Mammary epithelial cell (primary cell): Measurements from ENCODE around the gene ZMYM2.

Experiments used
- EZH2 ChIP-seq: IDR thresholded peaks from 2 replicates; pipeline ENCODE4 v1.6.1; 2012; ENCODE audit warnings: low read length, inconsistent platforms, borderline replicate concordance
- TF ChIP-seq, protein P1 (sequence below), 2 donors: IDR thresholded peaks in 1 of 2; conservative IDR thresholded peaks in 1 of 2; 2 replicates each; pipeline ENCODE4 v1.5.1; 2011 to 2012; ENCODE audit warnings: inconsistent platforms in 2 of 2, low read length in 2 of 2, mild to moderate bottlenecking in 2 of 2, control low read depth in 1 of 2, low read depth in 1 of 2; ENCODE audit not compliant: insufficient read depth in 1 of 2; ENCODE audit errors: extremely low read depth in 1 of 2

DNA sequence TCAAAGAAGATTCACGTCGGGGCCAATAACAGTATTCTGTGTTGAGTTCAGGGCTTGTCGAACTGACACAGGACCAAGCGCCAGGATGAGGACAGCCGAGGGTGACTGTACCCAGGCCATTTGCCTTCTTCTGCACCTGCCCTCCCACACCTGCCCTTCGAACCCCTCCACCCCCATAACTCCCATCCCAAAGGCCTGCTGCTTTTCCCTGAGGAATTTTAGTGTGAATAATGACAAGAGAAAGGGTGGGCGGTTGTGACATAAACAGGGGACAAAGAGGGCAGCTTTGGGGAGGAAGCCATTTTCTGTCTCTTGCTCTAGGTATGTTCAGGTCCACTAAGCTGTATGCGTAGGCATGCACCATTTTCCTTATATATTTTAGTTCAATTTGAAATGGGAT is 176.2 kb downstream of the ZMYM2 start:
- TF ChIP-seq, protein P1, sequence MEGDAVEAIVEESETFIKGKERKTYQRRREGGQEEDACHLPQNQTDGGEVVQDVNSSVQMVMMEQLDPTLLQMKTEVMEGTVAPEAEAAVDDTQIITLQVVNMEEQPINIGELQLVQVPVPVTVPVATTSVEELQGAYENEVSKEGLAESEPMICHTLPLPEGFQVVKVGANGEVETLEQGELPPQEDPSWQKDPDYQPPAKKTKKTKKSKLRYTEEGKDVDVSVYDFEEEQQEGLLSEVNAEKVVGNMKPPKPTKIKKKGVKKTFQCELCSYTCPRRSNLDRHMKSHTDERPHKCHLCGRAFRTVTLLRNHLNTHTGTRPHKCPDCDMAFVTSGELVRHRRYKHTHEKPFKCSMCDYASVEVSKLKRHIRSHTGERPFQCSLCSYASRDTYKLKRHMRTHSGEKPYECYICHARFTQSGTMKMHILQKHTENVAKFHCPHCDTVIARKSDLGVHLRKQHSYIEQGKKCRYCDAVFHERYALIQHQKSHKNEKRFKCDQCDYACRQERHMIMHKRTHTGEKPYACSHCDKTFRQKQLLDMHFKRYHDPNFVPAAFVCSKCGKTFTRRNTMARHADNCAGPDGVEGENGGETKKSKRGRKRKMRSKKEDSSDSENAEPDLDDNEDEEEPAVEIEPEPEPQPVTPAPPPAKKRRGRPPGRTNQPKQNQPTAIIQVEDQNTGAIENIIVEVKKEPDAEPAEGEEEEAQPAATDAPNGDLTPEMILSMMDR (conservative IDR thresholded peaks at IDR 0.05 in 1 of 2, IDR thresholded peaks at IDR 0.05 in 1 of 2; ENCODE audit: extremely low read depth in 1 of 2, insufficient read depth in 1 of 2, low read depth in 1 of 2, low read length in 2 of 2) = no peak
- TF ChIP-seq EZH2 = no peak
